Endothelial cell (in vitro differentiated cells): ENCODE measurements around the gene TCERG1. TPM values are rescaled to one million over a fixed set of nuclear protein-coding genes. Genes with fewer than 3 reads are reported as not detected.

Experiments
- DNase-seq: peaks from one replicate; pipeline ENCODE4 v3.0.0; 2021; ENCODE audit warnings: low spot score
- H3K27ac Mint-ChIP-seq: one replicate; pipeline ENCODE4 v1.8.0; 2021; ENCODE audit warnings: mixed read lengths, inconsistent platforms; ENCODE audit not compliant: unreplicated experiment
- H3K27me3 Mint-ChIP-seq: one replicate; pipeline ENCODE4 v1.8.0; 2021; ENCODE audit warnings: mild to moderate bottlenecking, moderate library complexity, mixed read lengths, inconsistent platforms; ENCODE audit not compliant: unreplicated experiment
- H3K36me3 Mint-ChIP-seq: one replicate; pipeline ENCODE4 v1.8.0; 2021; ENCODE audit warnings: mild to moderate bottlenecking, low read depth, mixed read lengths, inconsistent platforms; ENCODE audit not compliant: unreplicated experiment
- H3K4me1 Mint-ChIP-seq: one replicate; pipeline ENCODE4 v1.8.0; 2021; ENCODE audit warnings: mild to moderate bottlenecking, mixed read lengths, inconsistent platforms; ENCODE audit not compliant: unreplicated experiment
- H3K4me3 Mint-ChIP-seq: one replicate; pipeline ENCODE4 v1.8.0; 2021; ENCODE audit warnings: mild to moderate bottlenecking, mixed read lengths, inconsistent platforms; ENCODE audit not compliant: unreplicated experiment
- H3K9me3 Mint-ChIP-seq: one replicate; pipeline ENCODE4 v1.8.0; 2021; ENCODE audit warnings: mixed read lengths, inconsistent platforms; ENCODE audit not compliant: unreplicated experiment
- total RNA-seq: library from RNA; stranded (reverse); fragmentation: NEBNext Ultra II Directional; extraction: Animal tissue kit (Norgen Biotek cat#: 25700); gene quantifications from one replicate; pipeline ENCODE4 v1.2.1, GENCODE V29; 2021; ENCODE audit not compliant: unreplicated experiment
- TF ChIP-seq, protein P1 (sequence below): fragments of 200-600 bp; sonication (generic); IDR thresholded peaks from one replicate; pipeline ENCODE4 v1.5.0; 2021; ENCODE audit warnings: antibody characterized with exemption; ENCODE audit not compliant: unreplicated experiment

Gene TCERG1
- total RNA-seq, 1 donor from 2014 or later: 71.6 TPM

DNA sequence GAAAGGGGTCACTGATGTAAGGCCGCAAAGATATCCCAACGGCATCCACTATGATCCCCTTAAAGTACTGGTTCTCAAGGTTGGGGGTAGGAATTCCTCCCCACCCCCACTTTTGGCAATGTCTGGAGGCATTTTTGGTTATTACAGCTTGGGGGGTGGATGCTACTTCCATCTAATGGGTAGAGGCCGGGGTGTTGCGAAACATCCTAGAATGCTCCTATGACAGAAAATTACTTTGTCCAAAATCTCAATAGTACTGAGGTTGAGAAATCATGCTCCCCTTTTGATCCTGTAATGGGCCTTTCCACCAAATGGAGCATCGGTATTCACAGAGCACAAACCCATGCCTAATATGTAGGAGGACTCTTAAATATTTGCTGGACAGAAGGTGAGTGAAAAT, 20.8 kb upstream of the TCERG1 start:
- Mint-ChIP-seq H3K4me3 (no peak overlapping the region), H3K9me3 (no peaks in the 10 kb centered on the region), H3K27ac (no peak overlapping the region), H3K36me3 (no peaks in the 10 kb centered on the region), H3K4me1 (no peaks in the 10 kb centered on the region), H3K27me3 (peaks cover 3% of the 10 kb centered on the region)
- TF ChIP-seq, protein P1, sequence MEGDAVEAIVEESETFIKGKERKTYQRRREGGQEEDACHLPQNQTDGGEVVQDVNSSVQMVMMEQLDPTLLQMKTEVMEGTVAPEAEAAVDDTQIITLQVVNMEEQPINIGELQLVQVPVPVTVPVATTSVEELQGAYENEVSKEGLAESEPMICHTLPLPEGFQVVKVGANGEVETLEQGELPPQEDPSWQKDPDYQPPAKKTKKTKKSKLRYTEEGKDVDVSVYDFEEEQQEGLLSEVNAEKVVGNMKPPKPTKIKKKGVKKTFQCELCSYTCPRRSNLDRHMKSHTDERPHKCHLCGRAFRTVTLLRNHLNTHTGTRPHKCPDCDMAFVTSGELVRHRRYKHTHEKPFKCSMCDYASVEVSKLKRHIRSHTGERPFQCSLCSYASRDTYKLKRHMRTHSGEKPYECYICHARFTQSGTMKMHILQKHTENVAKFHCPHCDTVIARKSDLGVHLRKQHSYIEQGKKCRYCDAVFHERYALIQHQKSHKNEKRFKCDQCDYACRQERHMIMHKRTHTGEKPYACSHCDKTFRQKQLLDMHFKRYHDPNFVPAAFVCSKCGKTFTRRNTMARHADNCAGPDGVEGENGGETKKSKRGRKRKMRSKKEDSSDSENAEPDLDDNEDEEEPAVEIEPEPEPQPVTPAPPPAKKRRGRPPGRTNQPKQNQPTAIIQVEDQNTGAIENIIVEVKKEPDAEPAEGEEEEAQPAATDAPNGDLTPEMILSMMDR: no peak
- no peak for DNase-seq

DNA sequence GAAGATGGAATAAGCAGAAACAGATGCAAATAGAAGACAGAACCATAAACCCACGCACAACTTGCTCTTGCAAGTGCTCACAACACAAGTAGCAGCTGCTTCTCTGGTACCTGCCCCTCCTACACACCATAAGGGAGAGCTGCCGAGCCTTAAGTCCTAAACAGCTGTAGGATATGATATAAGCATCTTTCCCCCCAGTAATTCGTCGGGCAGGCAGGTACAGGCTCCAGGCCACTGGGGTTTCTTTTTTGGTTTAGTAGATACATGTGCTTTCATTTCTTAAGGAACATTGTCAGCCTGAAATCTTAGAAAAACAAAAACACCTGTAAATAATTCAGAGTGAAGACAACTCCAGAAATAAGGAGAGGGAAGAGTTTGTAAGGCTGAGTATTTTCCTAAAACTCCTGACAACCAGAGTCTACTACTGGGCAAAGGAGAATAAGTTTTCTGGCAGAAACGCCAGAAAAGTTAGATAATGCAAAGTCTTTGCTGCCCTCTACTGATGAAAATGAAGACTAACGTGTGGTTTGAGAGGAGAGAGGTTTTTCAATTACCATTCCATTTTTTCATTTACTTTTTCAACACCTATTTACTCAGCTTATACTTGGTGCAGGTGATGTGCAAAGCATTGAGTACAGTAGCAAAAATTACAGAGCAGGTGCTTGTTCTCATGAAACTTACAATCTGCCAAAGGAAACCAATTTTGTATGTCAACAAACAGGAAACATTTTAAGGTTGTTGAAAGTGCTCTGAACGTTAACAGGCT, 20.1 kb upstream of the TCERG1 start:
- no peak overlapping the region for H3K27ac Mint-ChIP-seq
- no peak for DNase-seq
- TF ChIP-seq, protein P1: peak; percentile 53
- H3K36me3 Mint-ChIP-seq: no peaks in the 10 kb centered on the region
- H3K9me3 Mint-ChIP-seq: no peaks in the 10 kb centered on the region
- peaks cover 3% of the 10 kb centered on the region for H3K27me3 Mint-ChIP-seq
- no peaks in the 10 kb centered on the region for H3K4me1 Mint-ChIP-seq
- H3K4me3 Mint-ChIP-seq: no peak overlapping the region

DNA sequence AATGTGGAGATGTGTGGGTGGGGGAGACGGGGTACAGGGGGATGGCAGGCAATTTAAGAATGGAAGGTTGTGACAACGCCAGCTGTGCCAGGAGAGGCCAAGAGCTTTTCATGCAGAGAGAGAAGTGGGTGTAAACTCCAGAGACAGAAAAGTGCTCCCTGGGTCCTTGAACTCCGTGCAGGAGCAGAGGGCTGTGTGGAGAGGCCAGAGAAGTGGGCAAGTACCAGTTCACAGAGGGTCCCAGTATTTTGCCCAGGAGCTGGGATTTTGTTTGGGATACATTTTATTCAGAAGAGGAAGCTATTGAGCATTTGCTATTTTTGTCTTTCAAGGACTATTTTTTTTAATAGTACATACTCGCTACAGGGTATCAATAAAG, 19.5 kb upstream of the TCERG1 start:
- peaks cover 1% of the 10 kb centered on the region for H3K4me1 Mint-ChIP-seq
- DNase-seq: no peak
- TF ChIP-seq, protein P1: no peak
- H3K36me3 Mint-ChIP-seq: no peaks in the 10 kb centered on the region
- no peaks in the 10 kb centered on the region for H3K9me3 Mint-ChIP-seq
- H3K27ac Mint-ChIP-seq: no peak overlapping the region
- no peak overlapping the region for H3K4me3 Mint-ChIP-seq
- peaks cover 3% of the 10 kb centered on the region for H3K27me3 Mint-ChIP-seq

DNA sequence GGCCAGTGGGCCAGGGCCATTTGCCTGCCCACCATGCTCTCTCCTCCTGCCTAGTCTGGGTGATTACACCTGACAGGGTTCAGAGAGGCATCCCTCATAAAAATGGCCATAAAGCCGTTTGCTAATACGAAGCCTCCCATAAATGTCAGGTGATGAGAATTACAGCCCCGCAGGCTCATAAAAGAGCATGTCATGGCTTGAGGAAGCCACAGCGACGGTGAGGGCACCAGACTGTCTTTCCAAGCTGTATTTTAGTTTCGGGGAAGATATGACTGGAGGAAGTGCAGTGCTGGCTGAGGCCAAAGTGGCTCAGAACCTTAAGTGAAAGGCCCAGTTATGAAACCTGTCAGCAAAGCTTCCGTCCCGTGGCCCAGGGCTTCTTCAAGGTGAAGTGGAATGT, 18.5 kb upstream of the TCERG1 start:
- no peak for DNase-seq
- Mint-ChIP-seq H3K36me3 (no peaks in the 10 kb centered on the region), H3K27ac (no peak overlapping the region), H3K4me3 (no peak overlapping the region), H3K27me3 (peaks cover 3% of the 10 kb centered on the region), H3K9me3 (no peaks in the 10 kb centered on the region), H3K4me1 (peaks cover 4% of the 10 kb centered on the region)
- TF ChIP-seq, protein P1: no peak

DNA sequence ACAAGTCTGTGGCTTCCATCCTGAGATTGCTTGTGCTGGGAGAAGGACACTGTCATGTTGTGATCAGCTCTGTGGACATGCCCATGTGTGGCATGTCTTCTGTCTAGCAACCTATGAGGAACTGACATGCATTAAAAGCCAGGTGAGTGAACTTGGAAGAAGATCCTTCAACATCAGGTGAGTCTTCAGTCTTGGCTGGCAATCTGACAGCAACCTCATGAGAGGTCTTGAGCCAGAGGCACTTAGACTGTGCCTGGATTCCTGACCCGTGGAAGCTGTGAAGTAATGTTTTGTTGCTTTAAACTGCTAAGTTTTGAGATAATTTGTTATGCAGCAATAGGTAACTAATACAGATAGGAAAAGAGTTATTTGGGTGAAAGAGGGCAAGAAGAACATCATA, 6.8 kb upstream of the TCERG1 start:
- TF ChIP-seq, protein P1: no peak
- H3K4me3 Mint-ChIP-seq: no peak overlapping the region
- H3K27ac Mint-ChIP-seq: no peak overlapping the region
- H3K4me1 Mint-ChIP-seq: no peaks in the 10 kb centered on the region
- H3K9me3 Mint-ChIP-seq: no peaks in the 10 kb centered on the region
- no peaks in the 10 kb centered on the region for H3K36me3 Mint-ChIP-seq
- DNase-seq: no peak
- H3K27me3 Mint-ChIP-seq: no peaks in the 10 kb centered on the region
